Measurements from ENCODE around the gene KIFBP.

KIFBP gene

GRCh38 chr10:69052736-69053135, 64.1 kb downstream of the KIFBP start:
- no peak for DNase-seq

GRCh38 chr10:69055241-69055640, 66.6 kb downstream of the KIFBP start:
- DNase-seq = no peak

- no peak for DNase-seq
Measured at GRCh38 chr10:69056129-69056528, 67.5 kb downstream of the KIFBP start.

GRCh38 chr10:69056536-69057260, 68.1 kb downstream of the KIFBP start:
- DNase-seq = no peak

GRCh38 chr10:69057261-69057950, 68.8 kb downstream of the KIFBP start:
- DNase-seq = peak in 1 of 2 donors; percentile 26

GRCh38 chr10:69057951-69058297, 69.3 kb downstream of the KIFBP start:
- DNase-seq = no peak

- no peak for DNase-seq
Measured at GRCh38 chr10:69060127-69060798, 71.7 kb downstream of the KIFBP start.

GRCh38 chr10:69061305-69062161, 72.9 kb downstream of the KIFBP start:
- peak; percentile 7 to 39 for DNase-seq

- no peak for DNase-seq
Measured at GRCh38 chr10:69062901-69063300, 74.3 kb downstream of the KIFBP start.

GRCh38 chr10:69064762-69065328, 76.2 kb downstream of the KIFBP start:
- no peak for DNase-seq

GRCh38 chr10:69065406-69066361, 77.1 kb downstream of the KIFBP start:
- DNase-seq = no peak

Measured in hippocampal formation (tissue), 2 donors.